Omental fat pad (tissue), 4 donors: ENCODE measurements around the gene BMPR1B. TPM values are rescaled to one million over a fixed set of nuclear protein-coding genes. Genes with fewer than 3 reads are reported as not detected.

Experiments
- ATAC-seq: fragments of 150-250 bp; one replicate; pipeline ENCODE4 v1.9.1; 2016; ENCODE audit warnings: mild to moderate bottlenecking, moderate library complexity; ENCODE audit not compliant: low FRiP score
- DNase-seq: peaks from one replicate; pipeline ENCODE4 v3.0.0-alpha.2; 2019; ENCODE audit warnings: low spot score
- CTCF ChIP-seq, 3 donors: fragments of 450-650 bp; IDR thresholded peaks; one replicate each; pipeline ENCODE4 v1.5.1; 2016 to 2017; ENCODE audit warnings: antibody characterized with exemption in 3 of 3, mild to moderate bottlenecking in 3 of 3, moderate library complexity in 2 of 3
- total RNA-seq, 4 donors: library from RNA; depleted of rRNA; stranded (reverse); fragments of >200 nt; gene quantifications; one replicate each; pipeline ENCODE4 v1.1.0, GENCODE V29; 2016

Gene BMPR1B
- 1 to 10 TPM in 3 of 4 donors, under 1 TPM in 1; 0.19 to 1.9 (median 1.3) TPM for total RNA-seq

- DNase-seq (no peak), ATAC-seq (peak; percentile 62)
- no peak for TF ChIP-seq CTCF (IDR thresholded peaks at IDR 0.05)
These were observed at the start of gene BMPR1B for GRCh38 chr4:94757192-94758140. Gene BMPR1B, plus strand, starts transcription at chr4:94757955. Its CDS starts 346,470 bp downstream, at chr4:95104425.

- no peak for TF ChIP-seq CTCF (IDR thresholded peaks at IDR 0.05)
- ATAC-seq = no peak
- no peak for DNase-seq
These were observed 46.1 kb upstream of the BMPR1B start for GRCh38 chr4:94711635-94712034.

- no peak for TF ChIP-seq CTCF (IDR thresholded peaks at IDR 0.05)
- DNase-seq (no peak), ATAC-seq (no peak)
These were observed 43.2 kb upstream of the BMPR1B start for GRCh38 chr4:94714365-94715160.

- ATAC-seq (no peak), DNase-seq (no peak)
- no peak for TF ChIP-seq CTCF (IDR thresholded peaks at IDR 0.05)
These were observed 42.0 kb upstream of the BMPR1B start for GRCh38 chr4:94715726-94716125.

GRCh38 chr4:94721310-94721709, 36.4 kb upstream of the BMPR1B start:
- ATAC-seq (no peak), DNase-seq (no peak)
- TF ChIP-seq CTCF (IDR thresholded peaks at IDR 0.05) = no peak

- ATAC-seq (no peak), DNase-seq (no peak)
- no peak for TF ChIP-seq CTCF (IDR thresholded peaks at IDR 0.05)
These were observed 35.5 kb upstream of the BMPR1B start for GRCh38 chr4:94722270-94722669.
